ENCODE results near the gene NAAA.
"Not testable (repeated sequence)": the region's sequence is repeated elsewhere in the genome, so short reads cannot be mapped to it uniquely, and the experiment has no call there.

The NAAA gene

DNA sequence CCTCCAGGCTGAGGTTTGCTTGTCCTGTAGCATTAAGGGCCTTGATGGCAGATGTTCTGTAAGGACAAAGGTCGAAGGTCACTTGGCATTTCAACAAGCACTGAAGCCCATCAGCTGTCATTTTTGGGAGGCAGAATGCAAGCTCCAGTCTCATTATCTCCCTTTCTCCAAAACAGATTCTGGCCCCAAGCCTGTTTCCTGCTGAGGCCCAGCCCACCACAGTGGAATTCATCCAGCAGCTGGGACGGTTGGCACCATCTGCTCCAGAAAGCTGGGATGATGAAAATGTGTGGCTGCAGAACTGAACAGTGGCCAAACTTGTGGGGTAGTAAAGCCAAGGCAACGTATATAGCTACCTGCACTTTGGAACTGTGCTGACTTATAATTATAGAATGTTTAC, 20.9 kb downstream of the NAAA start:
- DNase-seq (ENCODE audit: low read depth): no peak

GRCh38 chr4:75916091-75916661, 24.6 kb downstream of the NAAA start:
- no peak for DNase-seq (ENCODE audit: low read depth)

GRCh38 chr4:75912968-75913367, 27.8 kb downstream of the NAAA start:
- no peak for DNase-seq (ENCODE audit: low read depth)

DNA sequence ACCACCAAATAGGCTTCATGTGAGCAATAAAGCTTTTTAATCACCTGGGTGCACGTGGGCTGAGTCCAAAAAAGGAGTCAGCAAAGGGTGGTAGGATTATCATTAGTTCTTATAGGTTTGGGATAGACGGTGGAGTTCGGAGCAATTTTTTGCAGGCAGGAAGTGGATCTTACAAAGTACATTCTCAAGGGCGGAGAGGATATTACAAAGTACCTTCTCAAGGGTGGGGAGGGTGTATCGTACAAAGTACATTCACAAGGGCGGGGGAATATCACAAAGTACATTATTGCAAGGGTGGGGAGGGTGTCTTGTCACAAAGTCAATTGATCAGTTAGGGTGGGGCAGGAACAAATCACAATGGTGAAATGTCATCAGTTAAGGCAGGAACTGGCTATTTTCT, 30.0 kb downstream of the NAAA start:
- not testable (repeated sequence) for DNase-seq (ENCODE audit: low read depth)

DNA sequence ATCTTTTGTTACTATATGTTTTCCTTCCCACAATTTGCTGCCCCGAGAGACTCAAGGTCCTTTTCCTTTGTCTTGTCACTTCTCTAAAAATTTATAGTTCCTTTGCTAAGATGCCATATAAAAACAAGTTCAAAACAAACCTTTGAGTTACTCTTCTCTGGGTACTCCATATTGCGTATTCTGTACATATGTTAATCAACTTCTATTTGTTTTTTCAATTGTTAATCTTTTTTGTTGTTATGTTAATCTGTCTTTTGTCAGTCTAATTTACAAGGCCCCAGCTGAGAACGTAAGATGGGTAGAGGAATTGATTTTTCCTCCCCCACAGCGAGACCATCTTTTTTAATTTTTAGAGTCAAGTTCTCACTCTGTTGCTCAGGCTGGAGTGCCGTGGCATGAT, 31.4 kb downstream of the NAAA start:
- DNase-seq (ENCODE audit: low read depth): no peak

- DNase-seq (ENCODE audit: low read depth): no peak
Measured at GRCh38 chr4:75908555-75908954, 32.3 kb downstream of the NAAA start.

DNA sequence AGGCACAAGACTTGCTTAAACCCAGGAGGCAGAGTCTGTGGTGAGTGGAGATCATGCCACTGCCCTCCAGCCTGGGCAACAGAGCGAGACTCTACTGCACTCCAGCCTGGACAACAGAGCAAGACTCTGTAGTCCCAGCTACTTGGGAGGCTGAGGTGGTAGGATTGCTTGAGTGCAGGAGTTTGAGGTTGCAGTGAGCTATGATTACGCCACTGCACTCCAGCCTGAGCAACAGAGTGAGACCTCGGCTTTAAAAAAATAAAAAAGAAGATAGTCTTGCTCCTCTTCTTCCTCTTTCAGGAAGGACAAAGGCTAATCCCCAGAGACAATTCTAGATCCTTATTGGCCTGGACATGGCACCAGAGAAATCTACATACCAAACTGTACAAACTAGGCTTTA, 32.8 kb downstream of the NAAA start:
- no peak for DNase-seq (ENCODE audit: low read depth)

GRCh38 chr4:75904076-75904475, 36.7 kb downstream of the NAAA start:
- DNase-seq (ENCODE audit: low read depth): no peak

- no peak for DNase-seq (ENCODE audit: low read depth)
Measured at GRCh38 chr4:75902352-75902751, 38.5 kb downstream of the NAAA start, which contains the start of gene PPEF2. Gene PPEF2 (minus strand): TSS chr4:75902452. CDS start chr4:75896325, 6,127 bp downstream.

DNA sequence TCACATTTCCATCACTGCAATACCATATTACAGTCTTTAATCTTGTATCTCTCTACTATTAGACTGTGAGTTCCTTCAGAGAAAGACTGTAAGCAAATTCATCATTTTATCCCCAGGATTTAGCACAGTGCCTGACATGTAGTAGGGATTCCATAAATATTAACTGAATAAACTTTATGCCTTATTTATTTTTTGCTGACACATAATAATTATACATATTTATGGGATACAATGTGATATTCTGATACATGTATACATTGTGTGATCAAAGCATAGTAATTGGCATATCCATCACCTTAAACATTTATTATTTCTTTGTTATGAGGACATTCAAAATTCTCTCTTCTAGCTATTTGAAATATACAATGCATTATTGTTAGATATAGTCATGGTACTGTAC, 42.3 kb downstream of the NAAA start:
- DNase-seq (ENCODE audit: low read depth): no peak

DNA sequence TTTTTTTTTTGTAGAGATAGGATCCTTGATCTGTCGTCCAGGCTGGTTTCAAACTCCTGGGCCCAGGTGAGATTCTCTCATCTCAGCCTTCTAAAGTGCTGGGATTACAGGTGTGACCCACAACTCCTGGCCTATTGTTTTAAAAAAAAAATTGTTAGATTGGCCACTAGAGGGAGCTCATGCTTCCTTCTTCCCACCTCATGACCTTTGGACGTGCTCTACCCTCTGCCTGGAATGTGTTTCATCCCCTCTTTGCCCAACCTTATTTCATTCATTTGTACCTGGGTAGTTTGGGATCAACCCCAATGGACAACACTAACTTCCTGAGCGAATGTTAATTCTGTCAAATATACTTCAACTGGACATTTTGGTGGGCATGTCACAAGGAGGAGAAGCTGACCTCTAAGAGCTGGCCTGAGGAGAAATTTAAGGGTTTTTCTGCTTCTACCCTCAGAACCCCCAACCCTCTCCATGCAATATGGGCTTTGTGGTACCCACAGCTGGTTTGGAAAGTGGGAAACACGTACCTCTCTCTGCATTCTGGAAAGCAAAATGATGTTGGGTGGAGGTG, 45.0 kb downstream of the NAAA start:
- no peak for DNase-seq (ENCODE audit: low read depth)

DNA sequence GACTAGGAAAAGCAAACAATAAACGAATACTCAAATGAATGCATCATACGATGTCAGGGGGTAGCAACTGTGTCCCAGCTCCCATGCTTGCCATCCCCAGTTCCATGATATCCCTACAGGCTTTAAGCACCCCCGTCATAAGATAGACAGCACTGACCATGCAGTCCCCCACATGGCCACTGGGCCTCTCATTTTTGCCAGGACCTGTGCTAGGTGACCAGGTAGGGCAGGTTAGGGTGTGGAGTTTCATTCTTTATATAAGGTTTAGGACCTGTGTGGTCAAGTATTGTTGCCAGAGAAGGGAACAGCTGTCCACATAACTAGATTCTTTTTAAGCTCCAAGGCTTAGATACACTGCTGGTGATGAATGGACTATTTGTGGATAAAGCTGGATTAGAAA, 48.3 kb downstream of the NAAA start:
- no peak for DNase-seq (ENCODE audit: low read depth)

DNA sequence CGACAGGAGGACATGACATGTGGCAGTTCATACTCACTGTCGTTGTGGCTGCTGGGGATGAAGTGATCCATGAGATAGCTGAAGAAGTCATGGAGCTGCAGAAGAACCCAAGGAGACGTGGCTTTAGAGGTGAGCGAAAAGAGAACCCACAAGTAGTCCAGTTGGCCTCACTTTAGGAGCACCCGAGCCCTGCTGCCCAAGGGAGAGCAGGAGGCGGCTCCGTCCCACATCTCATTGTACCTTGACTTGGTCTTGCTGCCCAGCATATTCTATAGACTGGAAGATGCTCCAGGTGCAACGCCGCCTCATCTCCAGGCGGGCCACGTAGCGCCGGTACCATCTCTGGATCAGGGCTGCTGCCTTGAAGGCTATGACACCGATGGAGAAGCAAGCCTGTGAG, 49.2 kb downstream of the NAAA start:
- DNase-seq (ENCODE audit: low read depth): no peak

GRCh38 chr4:75889537-75890199, 51.1 kb downstream of the NAAA start:
- DNase-seq (ENCODE audit: low read depth): no peak

- no peak for DNase-seq (ENCODE audit: low read depth)
Measured at GRCh38 chr4:75886104-75886503, 54.7 kb downstream of the NAAA start.

DNA sequence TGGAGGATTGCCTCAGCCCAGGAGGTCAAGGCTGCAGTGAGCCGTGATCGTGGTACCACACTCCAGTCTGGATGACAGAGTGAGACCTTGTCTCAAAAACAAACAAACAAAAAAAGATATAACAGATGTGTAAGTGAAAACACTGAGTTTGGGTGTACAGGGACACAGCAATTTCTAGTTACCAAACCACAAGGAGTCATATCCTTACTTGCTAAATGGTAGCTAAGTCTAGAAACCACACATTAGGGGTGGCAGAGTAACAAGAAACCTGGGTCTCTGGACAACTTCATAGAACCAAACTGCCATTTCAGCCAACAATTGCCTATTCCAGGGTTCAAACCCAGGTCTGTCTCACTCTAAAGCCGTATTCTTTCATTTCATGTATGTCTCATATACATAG, 59.3 kb downstream of the NAAA start:
- DNase-seq (ENCODE audit: low read depth): no peak

DNA sequence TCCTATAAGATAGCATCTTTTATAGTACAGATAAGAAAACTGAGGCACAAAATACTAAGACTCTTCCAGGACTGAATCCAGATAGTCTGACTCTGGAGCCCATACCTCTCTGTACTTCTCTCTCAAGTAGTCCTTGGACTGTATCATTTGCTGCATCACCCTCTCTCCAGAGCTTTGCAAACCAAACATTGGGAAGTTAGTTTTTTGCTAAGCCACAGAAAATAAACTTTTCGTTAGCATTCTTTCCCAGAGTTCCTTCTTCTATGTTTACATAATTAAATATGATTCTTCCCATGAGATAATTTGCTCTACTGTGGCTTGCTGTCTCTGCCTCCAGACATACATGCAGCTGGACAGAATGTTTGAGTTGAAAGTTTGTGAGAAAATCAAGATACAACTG, 60.5 kb downstream of the NAAA start:
- DNase-seq (ENCODE audit: low read depth): no peak

DNA sequence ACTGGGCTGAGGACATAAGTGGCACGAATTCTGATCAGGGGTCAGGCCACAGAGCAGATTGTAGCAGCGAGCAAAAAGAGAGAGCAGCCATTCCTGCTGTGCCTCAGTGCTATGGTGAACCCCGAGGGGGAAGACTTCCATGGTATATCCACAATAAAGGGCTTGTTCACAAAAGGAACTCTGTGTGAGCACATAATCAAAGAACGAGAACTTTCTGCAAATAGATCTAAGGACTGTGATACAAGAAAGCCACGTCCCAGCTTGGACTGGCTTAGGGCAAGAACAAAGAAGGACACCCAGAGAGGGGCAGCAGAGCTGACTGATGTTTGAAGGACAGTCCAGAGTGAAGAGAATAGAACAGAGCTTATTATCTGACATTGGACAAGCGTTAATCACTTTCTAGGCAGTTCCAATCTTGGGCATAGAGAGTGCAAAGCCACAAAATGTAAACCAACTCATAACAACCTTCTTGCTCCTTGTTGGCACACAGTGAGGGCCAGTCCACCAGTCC, 62.5 kb downstream of the NAAA start:
- no peak for DNase-seq (ENCODE audit: low read depth)

DNA sequence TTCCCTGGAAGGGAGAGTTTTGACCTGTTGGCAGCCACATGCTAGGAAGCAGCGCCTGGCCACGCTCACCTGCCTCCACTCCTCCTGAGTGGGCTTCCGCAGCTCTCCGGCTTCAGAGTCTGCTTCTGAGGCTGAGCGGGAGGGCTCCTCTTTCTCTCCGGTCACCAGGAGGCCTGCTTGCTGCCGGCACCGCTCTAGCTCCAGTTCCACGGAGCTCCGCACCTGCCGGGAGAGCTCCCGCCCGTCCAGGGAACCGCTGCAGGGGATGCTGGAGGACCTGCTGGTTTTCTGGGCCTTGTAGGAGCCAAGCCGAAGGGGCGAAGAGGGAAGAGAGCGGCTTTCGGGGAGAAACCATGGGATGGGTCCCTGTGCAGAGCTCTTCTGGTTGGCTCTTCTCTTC, 64.6 kb downstream of the NAAA start:
- no peak for DNase-seq (ENCODE audit: low read depth)

- DNase-seq (ENCODE audit: low read depth): no peak
Measured at GRCh38 chr4:75869100-75869499, 71.7 kb downstream of the NAAA start.

- DNase-seq (ENCODE audit: low read depth): no peak
Measured at GRCh38 chr4:75867130-75867529, 73.7 kb downstream of the NAAA start.
